ENCODE data around the gene AAK1. TPM values are rescaled to one million over a fixed set of nuclear protein-coding genes. Genes with fewer than 3 reads are reported as not detected.
"Not testable (repeated sequence)": the region's sequence is repeated elsewhere in the genome, so short reads cannot be mapped to it uniquely, and the experiment has no call there.

AAK1 gene
- total and polyA plus RNA-seq, 3 experiments from 2014 or later, result 71.7 to 114 (median 74.0) TPM

GRCh38 chr2:69429491-69430183 is 213.9 kb downstream of the AAK1 start:
- Mint-ChIP-seq H3K36me3 (peaks cover 0 to 55% (median 2%) of the 10 kb centered on the region in 3 donors), H3K27me3 (no peaks in the 10 kb centered on the region), H3K4me1 (peaks cover 9 to 26% (median 16%) of the 10 kb centered on the region in 3 donors), H3K4me3 (no peak overlapping the region), H3K27ac (peak overlapping the region in 5 of 8 donors; percentile 5 to 82 (median 57)), H3K9me3 (no peaks in the 10 kb centered on the region)
- no peaks in the 10 kb centered on the region for H3K4me1 ChIP-seq (ENCODE audit: insufficient read depth, low read length)
- peaks cover 12% of the 10 kb centered on the region for H3K36me3 ChIP-seq (ENCODE audit: insufficient read depth, low read length)
- ChIA-PET POLR2A (interaction anchor here (1.0 kb wide), 1 partner anchor 800 kb away, joined by 4 read pairs; no protein-coding TSS in a partner anchor), CTCF (no interaction called here)
- no peaks in the 10 kb centered on the region for H3K27me3 ChIP-seq (ENCODE audit: insufficient read depth, low read length, poor library complexity, severe bottlenecking)
- no peak overlapping the region for H3K27ac ChIP-seq (ENCODE audit: low read depth, low read length)
- H3K4me3 ChIP-seq (ENCODE audit: low read length), result no peak overlapping the region
- no peak for DNase-seq
- no peaks in the 10 kb centered on the region for H3K9me3 ChIP-seq (ENCODE audit: low read length)

DNA sequence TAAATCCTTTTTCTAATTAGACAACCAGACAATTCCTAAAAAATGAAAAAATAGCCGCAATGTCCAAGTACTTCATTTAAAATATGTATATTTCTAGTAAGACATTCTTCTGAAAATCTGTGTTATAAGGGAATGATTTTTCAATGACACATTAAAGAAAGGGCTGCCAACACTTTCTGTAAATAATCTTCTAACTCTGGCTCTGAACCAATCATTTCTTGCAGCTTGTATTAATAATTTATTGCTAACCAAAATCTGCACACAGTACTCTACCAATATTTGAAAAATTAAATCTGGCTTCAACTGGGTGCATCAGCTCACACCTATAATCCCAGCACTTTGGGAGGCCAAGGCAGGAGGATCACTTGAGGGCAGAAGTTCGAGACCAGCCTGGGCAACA is 214.6 kb downstream of the AAK1 start:
- Mint-ChIP-seq H3K4me3 (no peak overlapping the region), H3K9me3 (no peaks in the 10 kb centered on the region), H3K4me1 (peaks cover 5 to 21% (median 10%) of the 10 kb centered on the region in 3 donors), H3K27me3 (no peaks in the 10 kb centered on the region), H3K27ac (peak overlapping the region in 5 of 8 donors; percentile 17 to 82 (median 77)), H3K36me3 (peaks cover 0 to 58% (median 2%) of the 10 kb centered on the region in 3 donors)
- Histone ChIP-seq H3K36me3 (ENCODE audit: insufficient read depth, low read length) (peaks cover 12% of the 10 kb centered on the region), H3K9me3 (ENCODE audit: low read length) (no peaks in the 10 kb centered on the region), H3K27ac (ENCODE audit: low read depth, low read length) (no peak overlapping the region), H3K4me1 (ENCODE audit: insufficient read depth, low read length) (no peaks in the 10 kb centered on the region), H3K4me3 (ENCODE audit: low read length) (no peak overlapping the region), H3K27me3 (ENCODE audit: insufficient read depth, low read length, poor library complexity, severe bottlenecking) (no peaks in the 10 kb centered on the region)
- no peak for DNase-seq
- ChIA-PET CTCF (interaction anchor here (1.3 kb wide), 1 partner anchor 8 kb away, joined by 4 read pairs; the partner anchor contains the start of gene NFU1), POLR2A (interaction anchor here (1.0 kb wide), 1 partner anchor 801 kb away, joined by 4 read pairs; no protein-coding TSS in a partner anchor)

DNA sequence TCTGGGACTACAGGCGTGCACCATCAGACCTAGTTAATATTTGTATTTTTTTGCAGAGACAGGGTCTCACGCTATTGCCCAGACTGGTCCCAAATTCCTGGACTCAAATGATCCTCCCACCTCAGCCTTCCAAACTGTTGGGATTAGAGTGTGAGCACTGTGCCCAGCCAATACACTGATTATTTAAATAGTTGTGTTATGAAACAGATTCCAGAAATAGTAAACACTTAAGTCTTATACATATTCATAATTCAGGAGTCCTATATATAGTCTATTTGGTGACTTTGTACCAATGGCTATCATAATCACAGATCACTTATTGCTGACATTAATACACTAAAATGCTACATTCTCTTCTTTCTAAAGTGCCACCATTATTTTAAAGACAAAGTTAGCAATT is 219.1 kb downstream of the AAK1 start:
- ChIA-PET CTCF (no interaction called here), POLR2A (no interaction called here)
- Histone ChIP-seq H3K9me3 (ENCODE audit: low read length) (no peaks in the 10 kb centered on the region), H3K4me1 (ENCODE audit: insufficient read depth, low read length) (no peaks in the 10 kb centered on the region), H3K4me3 (ENCODE audit: low read length) (no peak overlapping the region), H3K27me3 (ENCODE audit: insufficient read depth, low read length, poor library complexity, severe bottlenecking) (no peaks in the 10 kb centered on the region), H3K36me3 (ENCODE audit: insufficient read depth, low read length) (peaks cover 7% of the 10 kb centered on the region), H3K27ac (ENCODE audit: low read depth, low read length) (no peak overlapping the region)
- Mint-ChIP-seq H3K9me3 (no peaks in the 10 kb centered on the region), H3K27me3 (no peaks in the 10 kb centered on the region), H3K27ac (no peak overlapping the region), H3K36me3 (peaks cover 7 to 62% (median 8%) of the 10 kb centered on the region in 3 donors), H3K4me1 (peaks cover 0 to 7% (median 3%) of the 10 kb centered on the region in 3 donors), H3K4me3 (no peak overlapping the region)
- no peak for DNase-seq

GRCh38 chr2:69422198-69422597 is 221.3 kb downstream of the AAK1 start:
- Mint-ChIP-seq H3K4me3 (no peak overlapping the region), H3K27me3 (no peaks in the 10 kb centered on the region), H3K27ac (peak overlapping the region in 2 of 8 donors; percentile 48 to 68), H3K36me3 (peaks cover 8 to 55% (median 8%) of the 10 kb centered on the region in 3 donors), H3K4me1 (peaks cover 0 to 4% (median 0%) of the 10 kb centered on the region in 3 donors), H3K9me3 (no peaks in the 10 kb centered on the region)
- Histone ChIP-seq H3K27ac (ENCODE audit: low read depth, low read length) (no peak overlapping the region), H3K36me3 (ENCODE audit: insufficient read depth, low read length) (peaks cover 4% of the 10 kb centered on the region), H3K4me3 (ENCODE audit: low read length) (no peak overlapping the region), H3K9me3 (ENCODE audit: low read length) (no peaks in the 10 kb centered on the region), H3K27me3 (ENCODE audit: insufficient read depth, low read length, poor library complexity, severe bottlenecking) (no peaks in the 10 kb centered on the region), H3K4me1 (ENCODE audit: insufficient read depth, low read length) (no peaks in the 10 kb centered on the region)
- ChIA-PET CTCF (no interaction called here), POLR2A (no interaction called here)
- DNase-seq, result no peak

GRCh38 chr2:69419111-69419510 is 224.4 kb downstream of the AAK1 start:
- H3K27me3 Mint-ChIP-seq; H3K27ac ChIP-seq (ENCODE audit: low read depth, low read length); H3K9me3 Mint-ChIP-seq; H3K4me3 Mint-ChIP-seq; H3K4me3 ChIP-seq (ENCODE audit: low read length); H3K4me1 Mint-ChIP-seq; DNase-seq; CTCF ChIA-PET; H3K36me3 ChIP-seq (ENCODE audit: insufficient read depth, low read length); H3K27me3 ChIP-seq (ENCODE audit: insufficient read depth, low read length, poor library complexity, severe bottlenecking); H3K4me1 ChIP-seq (ENCODE audit: insufficient read depth, low read length); H3K9me3 ChIP-seq (ENCODE audit: low read length); POLR2A ChIA-PET: not testable (repeated sequence)
- Mint-ChIP-seq H3K36me3 (peaks cover 8 to 59% (median 10%) of the 10 kb centered on the region in 3 donors), H3K27ac (peak overlapping the region in 1 of 8 donors; percentile 18)

DNA sequence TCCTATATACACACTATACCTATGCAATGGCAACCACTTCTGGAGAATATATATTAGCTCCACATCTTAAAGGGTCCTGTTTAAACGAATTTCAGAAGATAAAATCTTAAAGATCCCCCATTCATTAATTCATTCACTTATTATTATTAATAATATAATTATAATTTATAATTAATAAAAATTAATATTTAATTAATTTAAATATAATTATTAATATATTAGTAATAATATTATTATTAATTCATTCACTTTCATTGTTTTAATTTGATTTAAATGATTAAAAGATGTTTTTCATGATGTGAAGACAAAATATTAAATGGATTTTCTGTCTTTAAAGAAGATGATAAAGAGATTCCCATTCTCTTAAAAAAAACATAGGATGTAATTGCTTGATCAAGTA is 227.4 kb downstream of the AAK1 start:
- H3K36me3 ChIP-seq (ENCODE audit: insufficient read depth, low read length), result peaks cover 4% of the 10 kb centered on the region
- CTCF ChIA-PET, result no interaction called here

More for the DNA sequence above, 227.4 kb downstream of the AAK1 start:
- H3K4me3 ChIP-seq (ENCODE audit: low read length), result no peak overlapping the region
- Mint-ChIP-seq H3K27ac (no peak overlapping the region), H3K4me3 (no peak overlapping the region), H3K9me3 (no peaks in the 10 kb centered on the region), H3K27me3 (no peaks in the 10 kb centered on the region), H3K4me1 (peaks cover 0 to 1% (median 0%) of the 10 kb centered on the region in 3 donors), H3K36me3 (peaks cover 4 to 59% (median 12%) of the 10 kb centered on the region in 3 donors)
- POLR2A ChIA-PET, result no interaction called here
- H3K4me1 ChIP-seq (ENCODE audit: insufficient read depth, low read length), result no peaks in the 10 kb centered on the region
- no peak for DNase-seq
- no peaks in the 10 kb centered on the region for H3K27me3 ChIP-seq (ENCODE audit: insufficient read depth, low read length, poor library complexity, severe bottlenecking)
- no peak overlapping the region for H3K27ac ChIP-seq (ENCODE audit: low read depth, low read length)
- H3K9me3 ChIP-seq (ENCODE audit: low read length), result no peaks in the 10 kb centered on the region

Other genes with a start within 250 kb of the AAK1 start
- gene NFU1, start 206.3 kb downstream of the AAK1 start, total RNA-seq, result 10 to 100 TPM; 40.4 to 43.2 TPM
- 78.3 TPM for gene NFU1, start 206.3 kb downstream of the AAK1 start, polyA plus RNA-seq
- gene ANXA4, start 98.4 kb upstream of the AAK1 start, total RNA-seq, result 10 to 100 TPM; 30.2 to 33.7 TPM
- 38.6 TPM for gene ANXA4, start 98.4 kb upstream of the AAK1 start, polyA plus RNA-seq
- gene GMCL1, start 185.9 kb upstream of the AAK1 start, total RNA-seq, result 10 to 100 TPM; 15.5 to 17.6 TPM
- gene GMCL1, start 185.9 kb upstream of the AAK1 start, polyA plus RNA-seq, result 38.4 TPM